GM19099 (cell line): ENCODE measurements around the gene OLFML3.

Experiments
- POLR2A ChIP-seq: IDR thresholded peaks from 3 replicates; pipeline ENCODE4 v1.6.1; 2011; ENCODE audit warnings: low read depth; ENCODE audit not compliant: insufficient read length; ENCODE audit errors: extremely low read depth

OLFML3 gene

DNA sequence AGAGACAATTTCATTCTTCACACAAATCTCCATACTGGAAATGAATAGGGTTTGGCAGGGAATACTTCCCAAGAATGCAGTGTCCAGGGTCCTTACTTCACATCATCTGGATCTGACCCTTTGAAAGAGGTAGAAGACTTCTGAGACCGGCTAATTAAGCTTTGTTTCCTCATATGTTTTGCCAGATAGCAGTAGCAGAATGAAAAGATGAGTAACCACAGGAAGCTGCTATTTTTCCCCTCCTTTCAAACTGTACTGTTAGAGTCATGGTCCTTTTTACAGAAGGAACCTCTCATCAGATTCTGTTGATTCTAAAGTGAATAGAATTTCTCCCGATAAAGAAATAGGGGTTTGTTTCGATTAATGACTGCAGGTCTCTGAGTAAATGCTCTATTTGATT lies 1.4 kb upstream of the OLFML3 start:
- no peak for TF ChIP-seq POLR2A

DNA sequence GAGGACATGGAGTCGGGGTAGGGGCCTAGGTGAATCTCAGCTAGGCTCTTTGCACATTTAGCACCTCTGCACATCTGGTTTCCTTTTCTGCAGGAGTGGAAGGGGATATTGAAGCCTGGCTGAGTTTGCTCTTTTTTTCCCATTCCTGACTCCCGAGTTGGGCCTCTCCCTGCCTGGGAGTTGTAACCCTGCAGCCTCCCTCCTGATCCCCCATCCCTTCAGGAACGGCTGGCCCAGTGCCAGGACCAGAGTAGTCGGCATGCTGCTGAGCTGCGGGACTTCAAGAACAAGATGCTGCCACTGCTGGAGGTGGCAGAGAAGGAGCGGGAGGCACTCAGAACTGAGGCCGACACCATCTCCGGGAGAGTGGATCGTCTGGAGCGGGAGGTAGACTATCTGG lies 836 bp downstream of the OLFML3 start:
- TF ChIP-seq POLR2A: no peak

DNA sequence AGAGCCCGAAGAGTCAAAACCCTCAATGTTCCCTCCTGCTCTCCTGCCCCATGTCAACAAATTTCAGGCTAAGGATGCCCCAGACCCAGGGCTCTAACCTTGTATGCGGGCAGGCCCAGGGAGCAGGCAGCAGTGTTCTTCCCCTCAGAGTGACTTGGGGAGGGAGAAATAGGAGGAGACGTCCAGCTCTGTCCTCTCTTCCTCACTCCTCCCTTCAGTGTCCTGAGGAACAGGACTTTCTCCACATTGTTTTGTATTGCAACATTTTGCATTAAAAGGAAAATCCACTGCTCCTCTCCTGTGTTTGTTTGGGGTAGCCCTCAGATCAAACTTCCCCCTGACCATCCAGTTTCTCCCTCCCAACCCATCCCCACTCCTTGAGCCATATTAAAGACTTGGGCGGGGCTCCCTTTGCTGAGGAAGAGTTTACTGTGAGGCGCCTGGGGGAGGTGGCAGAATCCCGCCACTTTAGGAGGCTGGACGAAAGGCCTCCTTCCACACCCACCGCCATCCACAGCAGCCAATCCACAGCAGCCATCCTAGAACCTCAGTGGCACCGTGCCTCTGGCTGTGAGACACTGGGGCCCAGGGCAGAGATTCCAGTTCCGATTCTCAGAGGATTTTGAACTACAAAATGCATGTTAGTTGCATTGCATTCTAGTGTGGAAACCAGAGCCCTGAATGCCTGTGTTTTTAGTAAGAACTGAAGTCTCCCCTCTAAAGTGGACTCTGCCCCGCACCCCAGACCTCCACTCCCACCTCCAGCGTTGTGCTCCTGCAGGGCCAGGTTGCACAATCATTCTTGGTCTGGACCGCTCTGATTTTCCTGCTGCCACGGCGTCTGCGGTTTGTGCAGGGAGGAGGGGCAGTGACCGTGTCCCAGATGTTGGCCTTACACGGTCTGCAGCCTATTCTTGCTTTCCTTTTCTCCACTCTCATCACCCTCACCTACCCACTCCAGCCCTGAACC lies 3.0 kb downstream of the OLFML3 start:
- no peak for TF ChIP-seq POLR2A

DNA sequence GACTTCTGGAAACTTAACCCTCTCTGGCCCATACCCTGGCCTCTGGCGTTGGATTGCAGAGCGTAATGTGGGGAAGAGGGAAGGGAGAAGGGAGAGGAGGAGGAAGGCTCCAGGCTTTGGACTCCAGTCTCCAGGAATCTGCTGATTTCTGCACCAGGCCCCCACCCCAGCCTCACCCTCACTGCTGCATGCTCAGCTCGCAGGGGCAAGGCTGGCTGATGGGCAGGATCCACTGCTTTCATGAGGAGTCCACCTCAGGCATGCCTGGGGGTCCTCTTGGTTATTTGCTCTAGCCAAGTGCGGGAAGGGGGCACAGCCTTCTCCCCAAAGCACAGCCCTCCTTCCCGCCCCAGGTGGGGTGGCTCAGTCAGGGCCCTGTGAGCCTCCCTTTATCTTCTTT lies 3.7 kb downstream of the OLFML3 start:
- no peak for TF ChIP-seq POLR2A

DNA sequence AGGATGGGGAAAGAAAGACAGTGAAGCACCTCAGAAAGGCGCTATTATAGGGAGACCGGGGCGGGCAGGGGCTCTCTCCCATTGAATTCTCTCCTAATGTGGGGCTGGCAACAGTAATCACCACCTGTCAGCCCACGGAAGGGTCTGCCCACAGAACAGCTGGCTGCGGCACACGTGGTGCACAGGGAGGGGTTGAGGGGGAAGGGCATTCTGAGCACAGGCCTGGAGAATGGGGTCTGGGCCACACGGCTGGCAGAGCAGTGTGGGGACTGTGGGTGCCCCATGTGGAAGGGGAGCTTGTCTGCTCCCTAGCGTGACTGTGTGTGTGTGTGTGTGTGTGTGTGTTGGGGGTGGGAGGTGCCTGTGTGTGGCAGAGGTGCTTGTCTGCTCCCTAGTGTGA lies 4.1 kb downstream of the OLFML3 start:
- no peak for TF ChIP-seq POLR2A

DNA sequence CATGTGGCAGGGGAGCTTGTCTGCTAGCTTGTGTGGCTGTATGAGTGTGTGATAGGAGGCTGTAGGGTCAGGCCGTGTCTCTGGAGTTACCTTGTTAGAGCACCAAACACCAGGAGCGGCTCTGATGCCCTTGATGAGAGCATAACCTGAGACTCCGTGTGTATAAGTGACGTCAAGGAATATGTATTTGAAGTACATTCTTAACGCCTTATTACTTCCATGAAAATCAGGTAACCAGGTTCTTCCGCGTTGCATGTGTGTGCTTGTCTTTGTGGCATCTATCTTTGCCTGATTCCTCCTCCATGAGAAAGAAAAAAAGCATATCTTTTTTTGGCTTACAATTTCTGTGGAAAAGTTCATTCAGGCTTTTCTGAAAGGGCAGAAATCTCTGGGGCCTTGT lies 4.6 kb downstream of the OLFML3 start:
- TF ChIP-seq POLR2A: no peak

DNA sequence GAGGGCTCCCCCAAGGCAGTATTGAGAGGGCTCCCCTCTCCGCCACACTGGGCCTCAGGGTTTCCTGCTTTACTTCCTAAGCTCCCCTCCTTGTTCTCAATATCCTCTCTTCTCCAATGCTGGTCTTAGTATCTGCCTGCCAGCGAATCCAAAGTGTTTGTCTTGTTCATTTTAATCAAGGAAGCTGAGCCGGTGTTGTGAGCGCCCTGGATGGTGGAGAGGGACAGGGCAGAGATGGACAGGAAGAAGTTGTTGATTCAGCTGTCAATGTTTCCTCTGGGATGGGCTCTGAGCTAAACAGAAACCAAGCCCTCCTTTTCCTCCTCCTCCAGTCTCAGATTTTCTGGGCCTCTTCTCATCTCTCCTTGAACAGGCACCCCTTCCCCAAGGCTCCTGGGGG lies 5.4 kb downstream of the OLFML3 start:
- TF ChIP-seq POLR2A: no peak

DNA sequence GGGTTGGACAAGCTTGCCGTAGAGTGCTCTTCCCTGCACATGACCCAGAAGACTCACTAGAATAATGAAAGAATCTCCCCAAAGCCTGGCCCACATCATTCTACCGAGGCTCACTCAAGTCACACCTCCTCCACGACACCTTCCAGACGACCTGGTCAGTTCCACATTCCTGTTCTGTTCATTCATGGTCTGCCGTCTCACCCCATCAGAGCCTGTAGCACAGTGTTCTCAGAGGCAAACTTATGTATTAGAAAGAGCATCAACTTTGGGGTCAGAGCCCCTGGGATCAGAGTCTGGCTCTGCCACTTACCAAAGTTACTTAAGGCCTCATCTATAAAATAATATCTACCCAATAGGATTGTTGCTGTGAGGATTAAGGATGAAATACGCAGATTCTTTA lies 7.5 kb downstream of the OLFML3 start:
- TF ChIP-seq POLR2A: no peak

DNA sequence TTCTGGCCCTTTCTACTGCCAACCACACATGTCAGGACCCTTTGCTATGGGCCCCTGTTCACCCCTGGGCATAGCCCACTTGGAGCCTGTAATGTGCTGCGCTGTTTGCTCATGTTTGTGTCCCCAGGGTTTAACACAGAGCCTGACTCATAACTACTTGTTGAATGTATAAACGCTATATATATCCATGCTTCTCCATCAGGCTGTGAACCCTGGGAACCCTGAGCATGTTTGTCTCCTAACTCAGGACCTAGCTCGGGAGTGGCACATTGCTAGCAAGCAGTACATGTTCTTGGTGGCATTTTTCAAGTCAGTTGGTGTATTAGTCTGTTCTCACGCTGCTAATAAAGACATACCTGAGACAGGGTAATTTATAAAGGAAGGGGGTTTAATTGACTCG lies 8.0 kb downstream of the OLFML3 start:
- TF ChIP-seq POLR2A: no peak

DNA sequence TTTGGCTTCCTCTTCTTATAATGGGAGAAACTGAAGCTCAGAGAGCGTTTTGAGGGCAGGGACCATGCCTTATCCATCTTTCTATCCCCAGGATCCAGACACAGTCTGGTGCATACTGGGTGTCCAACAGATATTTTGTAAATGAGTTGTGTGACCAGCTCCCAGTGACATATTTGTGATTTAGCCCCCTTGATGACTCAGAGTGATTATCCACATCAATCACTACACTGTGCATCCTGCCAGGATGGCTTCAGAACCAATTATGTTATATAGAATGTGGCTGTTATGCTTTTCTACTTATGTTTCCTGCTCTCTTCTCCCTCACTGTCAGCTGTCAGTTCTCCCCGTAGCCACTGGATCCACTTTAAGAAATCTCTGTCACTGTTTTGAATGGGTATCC lies 11.3 kb downstream of the OLFML3 start:
- no peak for TF ChIP-seq POLR2A

DNA sequence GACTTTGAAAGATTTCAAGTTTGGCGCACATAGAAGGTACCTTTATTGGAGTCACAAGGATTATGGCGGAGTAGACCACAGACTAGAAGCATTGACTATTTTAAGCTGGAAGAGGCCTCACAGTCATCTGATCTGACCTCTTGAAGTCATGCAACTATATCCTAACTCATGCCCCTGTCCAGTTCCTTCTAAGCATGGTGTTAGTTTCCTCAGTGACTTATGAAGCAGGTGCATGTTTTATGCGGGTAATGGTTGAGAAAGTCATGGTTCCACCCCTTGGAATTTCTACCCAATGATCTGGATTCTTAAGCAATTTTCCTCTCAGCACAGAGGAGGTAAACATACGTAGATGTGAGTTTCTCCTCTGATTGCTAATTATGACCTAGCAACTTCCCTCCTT lies 11.7 kb downstream of the OLFML3 start:
- TF ChIP-seq POLR2A: no peak

DNA sequence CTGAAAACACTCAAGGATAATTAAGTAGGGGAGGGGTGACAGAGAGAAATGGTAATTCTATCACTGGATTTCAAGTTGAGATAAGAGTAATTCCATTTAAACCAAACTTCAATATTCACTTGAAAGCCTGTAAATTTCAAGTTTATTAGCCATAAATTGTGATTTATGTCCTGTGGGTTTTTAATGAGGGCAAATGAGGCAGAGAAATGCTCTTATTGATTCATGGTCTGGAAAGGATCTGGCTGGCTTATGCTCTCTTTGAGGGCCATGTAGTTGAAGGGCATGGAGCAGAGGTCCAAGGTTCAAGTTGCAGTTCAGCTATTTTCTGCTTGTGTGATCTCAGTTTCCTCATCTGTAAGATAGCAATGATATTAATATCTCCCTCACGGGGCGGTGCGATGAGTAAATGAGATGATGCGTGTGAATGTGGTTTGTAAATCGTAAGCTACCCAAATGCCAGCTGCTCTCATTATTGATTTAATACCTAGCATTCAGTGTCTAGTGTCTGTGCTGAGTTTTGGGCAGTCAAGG lies 12.3 kb downstream of the OLFML3 start:
- TF ChIP-seq POLR2A: no peak

DNA sequence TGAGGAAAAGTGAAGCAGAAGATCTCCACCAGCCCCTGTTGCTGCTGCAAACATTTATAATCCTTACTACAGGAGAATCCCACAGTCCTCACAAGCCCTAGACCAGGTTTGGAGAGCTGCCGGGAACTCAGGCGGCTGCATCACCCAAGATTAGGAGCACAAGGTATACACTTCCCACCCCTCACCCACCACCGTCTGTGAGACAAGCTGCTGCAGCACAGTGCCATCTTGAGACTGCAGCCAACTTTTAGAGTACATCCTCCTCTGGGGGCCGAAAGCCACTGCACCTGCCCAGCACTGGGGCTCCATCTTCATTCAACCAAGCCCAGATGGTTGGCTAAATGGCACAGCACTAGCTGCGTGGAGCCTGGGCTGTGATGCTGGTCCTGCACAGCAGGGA lies 13.8 kb downstream of the OLFML3 start:
- TF ChIP-seq POLR2A: no peak

DNA sequence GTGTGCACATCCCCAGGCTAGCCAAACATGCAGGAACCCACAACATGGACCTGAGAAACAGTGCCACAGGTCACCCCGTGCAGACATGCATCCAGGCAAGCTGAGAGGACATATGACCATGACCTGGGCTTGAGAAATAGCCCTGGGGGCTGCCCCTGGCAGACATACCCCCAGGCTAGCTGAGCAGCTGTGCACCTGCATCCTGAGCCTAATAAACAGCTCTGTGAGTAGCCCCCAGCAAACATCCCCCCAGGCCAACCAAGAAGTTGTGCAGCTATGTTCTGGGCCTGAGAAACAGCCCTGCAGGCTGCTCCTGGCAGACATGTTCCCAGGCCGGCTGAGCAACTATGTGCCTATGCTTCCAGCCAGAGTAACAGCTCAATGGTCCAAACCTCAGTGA lies 14.5 kb downstream of the OLFML3 start:
- TF ChIP-seq POLR2A: no peak

DNA sequence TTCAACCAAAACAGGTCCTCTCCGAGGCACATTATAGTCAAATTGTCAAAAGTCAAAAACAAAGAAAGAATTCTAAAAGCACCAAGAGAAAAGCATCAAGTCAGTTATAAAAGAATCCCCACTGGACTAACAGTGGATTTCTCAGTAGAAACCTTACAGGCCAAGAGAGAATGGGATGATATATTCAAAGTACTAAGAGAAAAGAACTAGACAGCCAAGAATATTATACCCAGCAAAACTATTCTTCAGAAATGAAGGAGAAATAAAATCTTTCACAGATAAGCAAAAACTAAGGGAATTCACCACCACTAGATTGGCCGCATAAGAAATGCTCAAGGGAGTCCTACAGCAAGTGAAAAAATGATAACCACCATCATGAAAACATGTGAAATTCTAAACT lies 16.1 kb downstream of the OLFML3 start:
- no peak for TF ChIP-seq POLR2A

DNA sequence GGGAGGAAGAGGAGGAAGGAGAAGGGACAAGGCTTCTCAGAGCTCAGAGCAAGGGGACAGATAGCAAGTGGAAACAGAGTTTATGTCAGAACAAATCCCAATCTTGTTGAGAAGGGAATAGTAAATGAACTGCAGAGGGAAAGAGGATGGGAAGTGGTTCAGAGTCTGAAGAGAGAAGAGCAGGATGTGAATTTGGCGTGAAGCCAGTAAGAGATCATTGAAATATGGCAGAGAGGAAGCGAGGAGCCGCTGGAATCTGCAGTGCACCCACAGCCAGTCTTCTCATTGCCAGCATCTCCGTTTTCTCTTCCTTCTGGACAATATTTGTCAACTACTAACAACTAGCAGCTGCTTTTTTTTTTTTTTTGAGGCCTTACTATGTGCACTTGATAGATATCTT lies 19.1 kb downstream of the OLFML3 start:
- no peak for TF ChIP-seq POLR2A
